GM15510 (cell line): ENCODE data around the gene CAMK1D.

Source experiments
- POLR2A ChIP-seq: IDR thresholded peaks from 3 replicates; pipeline ENCODE4 v1.6.1; 2011; ENCODE audit warnings: borderline replicate concordance; ENCODE audit not compliant: insufficient read length; ENCODE audit errors: extremely low read depth

The CAMK1D gene

DNA sequence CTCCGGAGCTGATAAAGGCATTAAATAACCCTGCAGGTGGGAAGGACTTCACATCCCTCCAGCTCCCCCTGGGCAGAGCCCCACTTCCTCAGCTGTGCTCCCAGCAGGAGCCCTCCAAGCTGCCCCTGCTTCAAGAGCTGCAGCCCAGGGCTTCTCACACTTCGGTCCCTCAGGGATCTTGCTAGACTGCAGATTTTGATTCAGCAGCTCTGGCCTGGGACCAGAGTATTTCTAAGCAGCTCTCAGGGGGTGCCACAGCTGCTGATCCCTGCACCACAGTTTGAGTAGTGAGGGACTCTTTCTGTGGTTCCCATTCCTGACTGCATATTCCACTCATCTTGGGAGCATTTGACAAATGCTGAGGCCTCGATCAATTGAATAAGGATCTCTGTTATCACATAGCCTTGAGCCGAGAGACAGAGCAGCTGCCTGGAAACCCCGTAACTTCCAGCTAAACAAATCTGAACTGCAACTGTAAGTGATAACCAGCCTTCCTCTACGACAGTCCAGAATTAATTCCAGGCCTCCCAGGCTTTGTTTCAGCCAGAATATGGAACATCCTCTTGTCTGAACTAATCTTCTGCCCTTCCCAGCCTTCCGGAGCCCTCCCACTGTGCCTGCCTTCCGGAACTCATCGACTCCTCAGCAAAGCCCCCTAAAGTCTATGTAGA lies 490.7 kb downstream of the CAMK1D start:
- TF ChIP-seq POLR2A = no peak

DNA sequence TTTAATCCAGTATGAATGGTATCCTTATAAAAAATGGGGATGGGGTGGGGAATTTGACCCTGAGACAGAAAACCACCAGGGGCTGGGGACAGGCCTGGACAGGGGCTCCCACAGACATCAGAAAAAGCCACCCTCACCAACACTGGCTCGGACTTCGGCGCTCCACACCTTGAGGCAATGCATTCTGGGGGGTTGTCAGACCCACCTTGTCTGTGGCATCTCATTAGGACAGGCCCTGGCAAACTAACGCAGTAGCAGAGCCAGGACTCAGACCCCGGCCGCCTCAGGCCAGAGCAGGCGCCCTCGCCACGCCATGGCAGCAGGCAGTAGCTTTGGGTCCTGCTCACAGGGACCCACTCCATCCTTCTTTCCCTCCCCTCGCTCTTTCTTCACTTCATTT lies 492.1 kb downstream of the CAMK1D start:
- no peak for TF ChIP-seq POLR2A

GRCh38 chr10:12841826-12842225 lies 492.5 kb downstream of the CAMK1D start:
- TF ChIP-seq POLR2A = no peak

- no peak for TF ChIP-seq POLR2A
These were observed 493.0 kb downstream of the CAMK1D start for GRCh38 chr10:12842310-12842709.

GRCh38 chr10:12843296-12843945 lies 494.1 kb downstream of the CAMK1D start:
- no peak for TF ChIP-seq POLR2A

- no peak for TF ChIP-seq POLR2A
These were observed 495.6 kb downstream of the CAMK1D start for GRCh38 chr10:12844811-12845483.

DNA sequence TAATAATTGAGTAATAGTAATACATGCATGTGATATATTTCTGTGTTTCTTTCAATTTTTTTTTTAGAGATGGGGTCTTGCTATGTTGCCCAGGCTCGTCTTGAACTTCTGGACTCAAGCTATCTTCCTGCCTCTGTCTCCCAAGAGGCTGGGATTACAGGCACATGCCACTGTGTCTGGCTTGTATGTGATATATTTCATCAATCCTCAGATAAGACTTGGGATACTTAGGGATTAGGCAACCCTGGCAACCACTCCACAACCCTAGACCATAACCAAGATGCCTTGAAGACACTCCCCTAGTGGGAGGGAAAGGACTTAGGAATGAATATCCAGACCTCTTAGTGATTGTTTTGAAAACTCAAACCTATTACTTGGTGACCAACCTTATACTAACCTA lies 497.4 kb downstream of the CAMK1D start:
- TF ChIP-seq POLR2A = no peak

- no peak for TF ChIP-seq POLR2A
These were observed 498.1 kb downstream of the CAMK1D start for GRCh38 chr10:12847361-12847975.

DNA sequence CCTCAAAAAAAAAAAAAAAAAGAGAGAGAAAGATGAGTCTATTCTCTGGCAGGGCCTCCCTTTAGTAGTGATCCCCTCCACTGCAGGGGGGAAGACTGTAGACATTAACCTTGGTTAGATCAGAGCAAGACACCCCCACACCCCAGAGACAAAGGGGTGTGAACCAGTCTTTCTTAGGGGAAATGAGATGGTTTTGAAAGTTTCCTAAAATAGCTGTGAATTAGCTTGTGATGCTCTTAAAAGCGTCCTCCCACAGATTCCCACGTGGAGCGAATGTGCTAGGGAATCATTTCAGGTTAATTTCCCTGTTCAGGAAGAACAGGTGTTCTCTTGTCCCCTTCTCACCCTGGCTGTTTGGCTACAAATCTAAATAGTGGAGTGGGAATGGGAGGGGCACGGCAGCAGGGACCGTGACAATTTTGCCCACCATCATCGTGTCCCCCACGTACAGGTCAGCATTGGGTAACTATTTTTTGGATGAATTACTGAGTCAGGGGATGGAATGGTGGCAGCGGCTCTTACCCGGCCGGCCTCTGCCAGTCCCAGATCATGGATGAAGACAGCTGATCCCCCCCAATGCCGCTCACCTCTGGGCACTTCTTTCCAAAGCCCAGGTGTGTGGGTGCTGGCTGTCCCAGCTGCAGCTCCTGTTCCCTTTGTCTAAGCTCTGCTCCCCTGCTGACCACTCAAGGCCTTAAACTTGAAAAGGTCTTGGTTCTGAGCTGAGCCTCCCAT lies 499.3 kb downstream of the CAMK1D start:
- TF ChIP-seq POLR2A = no peak

- TF ChIP-seq POLR2A = no peak
These were observed 500.2 kb downstream of the CAMK1D start for GRCh38 chr10:12849319-12850181.

DNA sequence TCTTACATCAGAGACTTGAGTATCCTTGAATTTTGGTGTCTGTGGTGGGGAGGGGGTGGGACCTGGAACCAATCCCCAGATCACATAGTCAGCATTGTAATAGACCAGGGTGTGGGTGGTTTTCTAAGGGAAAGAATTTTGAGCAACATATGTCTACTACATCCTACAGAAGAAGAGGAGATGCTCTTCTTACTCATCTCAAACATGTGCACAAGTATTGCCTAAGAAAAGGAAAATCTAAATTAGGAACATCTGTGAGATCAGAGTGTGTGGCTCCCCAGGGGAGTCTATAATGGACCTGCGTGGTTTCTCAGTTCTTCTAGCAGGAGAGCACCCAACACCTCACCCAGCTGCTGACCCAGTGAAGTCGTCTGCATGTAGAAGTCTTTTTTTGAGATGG lies 503.3 kb downstream of the CAMK1D start:
- TF ChIP-seq POLR2A = no peak

- no peak for TF ChIP-seq POLR2A
These were observed 505.6 kb downstream of the CAMK1D start for GRCh38 chr10:12854988-12855387.

DNA sequence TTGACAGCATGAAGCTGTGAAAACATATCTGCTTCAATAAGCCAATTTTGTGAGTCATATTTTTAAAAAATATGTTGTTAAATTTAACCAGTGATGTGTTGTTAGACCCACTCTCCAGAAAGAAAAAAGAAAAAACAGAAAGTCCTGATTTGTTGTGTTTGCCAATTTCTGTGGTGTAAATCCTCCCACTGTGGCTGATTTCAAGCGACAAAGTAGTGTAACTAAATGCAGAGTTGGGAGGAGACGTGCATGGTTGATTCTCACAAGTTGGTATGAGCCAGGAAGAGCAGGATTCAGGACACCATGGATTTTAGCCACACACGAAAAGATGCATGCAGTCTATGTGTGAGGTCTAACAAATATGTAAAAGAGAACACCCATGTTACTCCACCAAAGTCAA lies 513.1 kb downstream of the CAMK1D start:
- no peak for TF ChIP-seq POLR2A

DNA sequence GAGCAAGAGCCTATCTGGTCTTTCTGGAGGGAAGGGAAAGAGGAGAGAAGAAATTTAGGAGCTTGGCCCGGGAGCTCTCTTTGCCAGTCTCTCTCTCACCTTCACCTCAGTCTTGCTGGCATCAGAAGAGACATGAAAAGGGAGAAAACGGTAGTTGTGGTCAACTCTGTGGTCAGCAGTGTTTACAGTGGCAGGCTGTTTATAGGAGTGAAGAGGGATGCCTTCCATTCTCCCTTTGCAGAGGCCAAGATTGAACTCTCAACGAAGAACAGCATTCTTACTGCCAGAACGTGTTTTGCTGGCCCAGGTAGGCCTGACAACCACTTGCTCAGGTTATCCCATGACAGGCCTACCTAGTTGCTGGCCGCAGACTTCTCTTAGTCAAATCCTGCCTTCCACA lies 518.9 kb downstream of the CAMK1D start:
- TF ChIP-seq POLR2A = no peak
